Measurements from ENCODE around the gene PTPRM. TPM values are rescaled to one million over a fixed set of nuclear protein-coding genes. Genes with fewer than 3 reads are reported as not detected.

The PTPRM gene
- polyA plus RNA-seq, 1 of the 3 experiments (the other 2 are of a cell fraction), result 16.0 TPM

DNA sequence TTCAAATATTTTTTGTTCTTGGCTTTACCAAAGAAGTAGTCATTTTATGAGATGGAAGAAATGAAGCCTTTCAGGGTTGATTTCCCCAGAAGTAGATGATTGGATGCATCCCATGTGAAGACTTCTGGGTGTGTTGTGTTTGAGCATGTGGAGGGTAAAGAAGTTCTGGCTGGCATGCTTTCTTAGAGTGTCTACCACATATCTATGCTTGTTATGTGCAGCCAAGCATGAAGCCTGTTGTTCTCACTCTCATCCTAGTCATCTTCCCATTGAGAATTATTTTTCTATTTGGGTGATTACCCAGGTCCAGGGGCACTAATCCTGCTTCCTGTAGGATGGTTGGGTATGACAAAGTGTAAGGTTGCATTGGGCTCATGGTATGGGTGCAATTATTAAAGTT is 472.9 kb downstream of the PTPRM start:
- H3F3A ChIP-seq (replicated peaks; ENCODE audit: insufficient read depth), result no peaks in the 10 kb centered on the region
- TF ChIP-seq CHD2 (IDR thresholded peaks at IDR 0.05; ENCODE audit: low read length, partially characterized antibody) (no peak), NRF1 (IDR thresholded peaks at IDR 0.05; ENCODE audit: low read depth, low read length) (no peak), FOXM1 (IDR thresholded peaks at IDR 0.05; ENCODE audit: low read depth) (no peak), EP300 (IDR thresholded peaks at IDR 0.05; ENCODE audit: borderline replicate concordance in 1 of 2, low read depth in 1 of 2, low read length in 1 of 2) (no peak), EZH2phosphoT487 (IDR thresholded peaks at IDR 0.05; ENCODE audit: borderline replicate concordance, low read depth) (no peak), FOXJ3 (CRISPR knock-in tag; IDR thresholded peaks at IDR 0.05) (no peak), ELF1 (IDR thresholded peaks at IDR 0.05) (no peak), TAF1 (IDR thresholded peaks at IDR 0.05; ENCODE audit: borderline replicate concordance, low read depth, low read length) (no peak), TCF12 (IDR thresholded peaks at IDR 0.05) (no peak), RCOR1 (IDR thresholded peaks at IDR 0.05; ENCODE audit: low read length) (no peak), POLR2AphosphoS5 (IDR thresholded peaks at IDR 0.05; ENCODE audit: low read depth, low read length) (no peak), RXRA (IDR thresholded peaks at IDR 0.05; ENCODE audit: borderline replicate concordance, low read depth) (no peak), RFX5 (IDR thresholded peaks at IDR 0.05; ENCODE audit: low read length) (no peak)
- TF ChIP-seq, protein P1, sequence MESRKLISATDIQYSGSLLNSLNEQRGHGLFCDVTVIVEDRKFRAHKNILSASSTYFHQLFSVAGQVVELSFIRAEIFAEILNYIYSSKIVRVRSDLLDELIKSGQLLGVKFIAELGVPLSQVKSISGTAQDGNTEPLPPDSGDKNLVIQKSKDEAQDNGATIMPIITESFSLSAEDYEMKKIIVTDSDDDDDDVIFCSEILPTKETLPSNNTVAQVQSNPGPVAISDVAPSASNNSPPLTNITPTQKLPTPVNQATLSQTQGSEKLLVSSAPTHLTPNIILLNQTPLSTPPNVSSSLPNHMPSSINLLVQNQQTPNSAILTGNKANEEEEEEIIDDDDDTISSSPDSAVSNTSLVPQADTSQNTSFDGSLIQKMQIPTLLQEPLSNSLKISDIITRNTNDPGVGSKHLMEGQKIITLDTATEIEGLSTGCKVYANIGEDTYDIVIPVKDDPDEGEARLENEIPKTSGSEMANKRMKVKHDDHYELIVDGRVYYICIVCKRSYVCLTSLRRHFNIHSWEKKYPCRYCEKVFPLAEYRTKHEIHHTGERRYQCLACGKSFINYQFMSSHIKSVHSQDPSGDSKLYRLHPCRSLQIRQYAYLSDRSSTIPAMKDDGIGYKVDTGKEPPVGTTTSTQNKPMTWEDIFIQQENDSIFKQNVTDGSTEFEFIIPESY (IDR thresholded peaks at IDR 0.05; ENCODE audit: borderline replicate concordance, low read depth), result no peak
- TF ChIP-seq, protein P2, sequence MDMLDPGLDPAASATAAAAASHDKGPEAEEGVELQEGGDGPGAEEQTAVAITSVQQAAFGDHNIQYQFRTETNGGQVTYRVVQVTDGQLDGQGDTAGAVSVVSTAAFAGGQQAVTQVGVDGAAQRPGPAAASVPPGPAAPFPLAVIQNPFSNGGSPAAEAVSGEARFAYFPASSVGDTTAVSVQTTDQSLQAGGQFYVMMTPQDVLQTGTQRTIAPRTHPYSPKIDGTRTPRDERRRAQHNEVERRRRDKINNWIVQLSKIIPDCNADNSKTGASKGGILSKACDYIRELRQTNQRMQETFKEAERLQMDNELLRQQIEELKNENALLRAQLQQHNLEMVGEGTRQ (IDR thresholded peaks at IDR 0.05; ENCODE audit: borderline replicate concordance, low read depth, low read length), result no peak
- TF ChIP-seq, protein P3, sequence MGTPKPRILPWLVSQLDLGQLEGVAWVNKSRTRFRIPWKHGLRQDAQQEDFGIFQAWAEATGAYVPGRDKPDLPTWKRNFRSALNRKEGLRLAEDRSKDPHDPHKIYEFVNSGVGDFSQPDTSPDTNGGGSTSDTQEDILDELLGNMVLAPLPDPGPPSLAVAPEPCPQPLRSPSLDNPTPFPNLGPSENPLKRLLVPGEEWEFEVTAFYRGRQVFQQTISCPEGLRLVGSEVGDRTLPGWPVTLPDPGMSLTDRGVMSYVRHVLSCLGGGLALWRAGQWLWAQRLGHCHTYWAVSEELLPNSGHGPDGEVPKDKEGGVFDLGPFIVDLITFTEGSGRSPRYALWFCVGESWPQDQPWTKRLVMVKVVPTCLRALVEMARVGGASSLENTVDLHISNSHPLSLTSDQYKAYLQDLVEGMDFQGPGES (IDR thresholded peaks at IDR 0.05; ENCODE audit: low read depth, low read length), result no peak
- TF ChIP-seq, protein P4, sequence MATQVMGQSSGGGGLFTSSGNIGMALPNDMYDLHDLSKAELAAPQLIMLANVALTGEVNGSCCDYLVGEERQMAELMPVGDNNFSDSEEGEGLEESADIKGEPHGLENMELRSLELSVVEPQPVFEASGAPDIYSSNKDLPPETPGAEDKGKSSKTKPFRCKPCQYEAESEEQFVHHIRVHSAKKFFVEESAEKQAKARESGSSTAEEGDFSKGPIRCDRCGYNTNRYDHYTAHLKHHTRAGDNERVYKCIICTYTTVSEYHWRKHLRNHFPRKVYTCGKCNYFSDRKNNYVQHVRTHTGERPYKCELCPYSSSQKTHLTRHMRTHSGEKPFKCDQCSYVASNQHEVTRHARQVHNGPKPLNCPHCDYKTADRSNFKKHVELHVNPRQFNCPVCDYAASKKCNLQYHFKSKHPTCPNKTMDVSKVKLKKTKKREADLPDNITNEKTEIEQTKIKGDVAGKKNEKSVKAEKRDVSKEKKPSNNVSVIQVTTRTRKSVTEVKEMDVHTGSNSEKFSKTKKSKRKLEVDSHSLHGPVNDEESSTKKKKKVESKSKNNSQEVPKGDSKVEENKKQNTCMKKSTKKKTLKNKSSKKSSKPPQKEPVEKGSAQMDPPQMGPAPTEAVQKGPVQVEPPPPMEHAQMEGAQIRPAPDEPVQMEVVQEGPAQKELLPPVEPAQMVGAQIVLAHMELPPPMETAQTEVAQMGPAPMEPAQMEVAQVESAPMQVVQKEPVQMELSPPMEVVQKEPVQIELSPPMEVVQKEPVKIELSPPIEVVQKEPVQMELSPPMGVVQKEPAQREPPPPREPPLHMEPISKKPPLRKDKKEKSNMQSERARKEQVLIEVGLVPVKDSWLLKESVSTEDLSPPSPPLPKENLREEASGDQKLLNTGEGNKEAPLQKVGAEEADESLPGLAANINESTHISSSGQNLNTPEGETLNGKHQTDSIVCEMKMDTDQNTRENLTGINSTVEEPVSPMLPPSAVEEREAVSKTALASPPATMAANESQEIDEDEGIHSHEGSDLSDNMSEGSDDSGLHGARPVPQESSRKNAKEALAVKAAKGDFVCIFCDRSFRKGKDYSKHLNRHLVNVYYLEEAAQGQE (IDR thresholded peaks at IDR 0.05; ENCODE audit: low read depth, low read length), result no peak
- TF ChIP-seq, protein P5, sequence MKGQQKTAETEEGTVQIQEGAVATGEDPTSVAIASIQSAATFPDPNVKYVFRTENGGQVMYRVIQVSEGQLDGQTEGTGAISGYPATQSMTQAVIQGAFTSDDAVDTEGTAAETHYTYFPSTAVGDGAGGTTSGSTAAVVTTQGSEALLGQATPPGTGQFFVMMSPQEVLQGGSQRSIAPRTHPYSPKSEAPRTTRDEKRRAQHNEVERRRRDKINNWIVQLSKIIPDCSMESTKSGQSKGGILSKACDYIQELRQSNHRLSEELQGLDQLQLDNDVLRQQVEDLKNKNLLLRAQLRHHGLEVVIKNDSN (IDR thresholded peaks at IDR 0.05; ENCODE audit: borderline replicate concordance, low read depth), result no peak
- TF ChIP-seq, protein P6, sequence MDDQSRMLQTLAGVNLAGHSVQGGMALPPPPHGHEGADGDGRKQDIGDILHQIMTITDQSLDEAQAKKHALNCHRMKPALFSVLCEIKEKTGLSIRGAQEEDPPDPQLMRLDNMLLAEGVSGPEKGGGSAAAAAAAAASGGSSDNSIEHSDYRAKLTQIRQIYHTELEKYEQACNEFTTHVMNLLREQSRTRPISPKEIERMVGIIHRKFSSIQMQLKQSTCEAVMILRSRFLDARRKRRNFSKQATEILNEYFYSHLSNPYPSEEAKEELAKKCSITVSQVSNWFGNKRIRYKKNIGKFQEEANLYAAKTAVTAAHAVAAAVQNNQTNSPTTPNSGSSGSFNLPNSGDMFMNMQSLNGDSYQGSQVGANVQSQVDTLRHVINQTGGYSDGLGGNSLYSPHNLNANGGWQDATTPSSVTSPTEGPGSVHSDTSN (IDR thresholded peaks at IDR 0.05), result no peak
- no peaks in the 10 kb centered on the region for H4K20me1 ChIP-seq (ENCODE audit: insufficient read depth)
- H3K9me3 ChIP-seq, result no peaks in the 10 kb centered on the region
- H3K4me3 ChIP-seq (ENCODE audit: low read depth in 2 of 2, low read length in 1 of 2), result no peak overlapping the region
- no peaks in the 10 kb centered on the region; a peak in 1 of 4 replicates for H3K4me1 ChIP-seq (ENCODE audit: control insufficient read depth in 1 of 2, insufficient read depth in 2 of 2, low read depth in 1 of 2, low read length in 1 of 2)
- no peak for DNase-seq
- H3K4me2 ChIP-seq, result no peak overlapping the region
- ChIA-PET CTCF (no interaction called here), POLR2A (no interaction called here)
- H3K27ac ChIP-seq (ENCODE audit: low read depth in 2 of 2, low read length in 1 of 2), result no peak overlapping the region
- H3K79me2 ChIP-seq (ENCODE audit: insufficient read depth), result no peaks in the 10 kb centered on the region
- no peak overlapping the region for H2AFZ ChIP-seq (ENCODE audit: low read depth)
- no peaks in the 10 kb centered on the region for H3K36me3 ChIP-seq (replicated peaks in 1 of 2; ENCODE audit: control insufficient read depth in 1 of 2, insufficient read depth in 2 of 2, low read length in 1 of 2)
- no peaks in the 10 kb centered on the region for H3K27me3 ChIP-seq (ENCODE audit: insufficient read depth)
- H3K9me2 ChIP-seq, result no peaks in the 10 kb centered on the region
- H3K9ac ChIP-seq, result no peak overlapping the region
